Mesodermal cell (in vitro differentiated cells): ENCODE results near the gene LAMC2.
"Not testable (repeated sequence)": the region's sequence is repeated elsewhere in the genome, so short reads cannot be mapped to it uniquely, and the experiment has no call there.

ENCODE experiments used
- H3K27ac ChIP-seq: 2 replicates; pipeline ENCODE4 v1.7.0; 2013; ENCODE audit warnings: mild to moderate bottlenecking, low read depth, low read length, moderate library complexity; ENCODE audit not compliant: severe bottlenecking
- H3K36me3 ChIP-seq: 2 replicates; pipeline ENCODE4 v1.7.1; 2013; ENCODE audit warnings: mild to moderate bottlenecking, low read length, moderate library complexity; ENCODE audit not compliant: control insufficient read depth, insufficient read depth
- H3K4me1 ChIP-seq: one replicate; pipeline ENCODE4 v1.7.1; 2013; ENCODE audit warnings: mild to moderate bottlenecking, low read length; ENCODE audit not compliant: insufficient read depth, control insufficient read depth, poor library complexity, severe bottlenecking
- H3K4me3 ChIP-seq: 2 replicates; pipeline ENCODE4 v1.7.0; 2013; ENCODE audit warnings: low read length, control low read depth, mild to moderate bottlenecking; ENCODE audit not compliant: insufficient read depth, poor library complexity, severe bottlenecking; ENCODE audit errors: extremely low read depth
- H3K9me3 ChIP-seq: 2 replicates; pipeline ENCODE4 v1.7.1; 2013; ENCODE audit warnings: mild to moderate bottlenecking, low read length, moderate library complexity; ENCODE audit not compliant: control insufficient read depth
- WGBS, 2 experiments: methylation state at CpG; one replicate each; pipeline ENCODE4 v1.1.5; 2013; ENCODE audit warnings: missing lambda C conversion rate in 2 of 2; ENCODE audit not compliant: insufficient coverage in 2 of 2; 5-methylcytosine and 5-hydroxymethylcytosine counted together

Gene LAMC2

GRCh38 chr1:183236158-183236725 is 50.2 kb downstream of the LAMC2 start:
- no peak overlapping the region for H3K27ac ChIP-seq
- H3K4me1 ChIP-seq: peaks cover 16% of the 10 kb centered on the region

GRCh38 chr1:183237046-183237445 is 51.0 kb downstream of the LAMC2 start:
- Histone ChIP-seq H3K27ac (no peak overlapping the region), H3K9me3 (no peaks in the 10 kb centered on the region), H3K4me1 (peaks cover 16% of the 10 kb centered on the region), H3K4me3 (no peak overlapping the region), H3K36me3 (no peaks in the 10 kb centered on the region)
- WGBS, 2 experiments: 100% methylated on average over 1 to 2 of the region's 2 CpGs

More at GRCh38 chr1:183236158-183236725, 50.2 kb downstream of the LAMC2 start:
- H3K9me3 ChIP-seq: no peaks in the 10 kb centered on the region
- no peaks in the 10 kb centered on the region for H3K36me3 ChIP-seq
- no peak overlapping the region for H3K4me3 ChIP-seq
- WGBS, 2 experiments: 61 to 73% methylated on average over 2 to 3 of the region's 6 CpGs

GRCh38 chr1:183238071-183238470 is 52.0 kb downstream of the LAMC2 start:
- H3K36me3 ChIP-seq: no peaks in the 10 kb centered on the region
- 92 to 100% methylated on average over 2 of the region's 2 CpGs for WGBS, 2 experiments

GRCh38 chr1:183239220-183239742 is 53.2 kb downstream of the LAMC2 start:
- Histone ChIP-seq H3K4me1 (peaks cover 16% of the 10 kb centered on the region), H3K9me3 (no peaks in the 10 kb centered on the region), H3K4me3 (no peak overlapping the region), H3K36me3 (no peaks in the 10 kb centered on the region), H3K27ac (no peak overlapping the region)
- WGBS, 2 experiments: 90 to 91% methylated on average over 7 of the region's 7 CpGs

More at GRCh38 chr1:183238071-183238470, 52.0 kb downstream of the LAMC2 start:
- no peak overlapping the region for H3K4me3 ChIP-seq
- no peak overlapping the region for H3K27ac ChIP-seq
- H3K4me1 ChIP-seq: peaks cover 16% of the 10 kb centered on the region
- H3K9me3 ChIP-seq: no peaks in the 10 kb centered on the region

GRCh38 chr1:183239793-183240525 is 53.9 kb downstream of the LAMC2 start:
- Histone ChIP-seq H3K36me3 (no peaks in the 10 kb centered on the region), H3K27ac (no peak overlapping the region), H3K4me1 (peaks cover 16% of the 10 kb centered on the region), H3K9me3 (no peaks in the 10 kb centered on the region), H3K4me3 (no peak overlapping the region)
- WGBS, 2 experiments: 84 to 93% methylated on average over 2 to 4 of the region's 8 CpGs

GRCh38 chr1:183240526-183240825 is 54.4 kb downstream of the LAMC2 start:
- no peak overlapping the region for H3K27ac ChIP-seq
- H3K9me3 ChIP-seq: no peaks in the 10 kb centered on the region
- H3K4me1 ChIP-seq: peaks cover 11% of the 10 kb centered on the region
- H3K36me3 ChIP-seq: no peaks in the 10 kb centered on the region
- 92 to 98% methylated on average over 2 to 4 of the region's 4 CpGs for WGBS, 2 experiments
- no peak overlapping the region for H3K4me3 ChIP-seq

- H3K4me1 ChIP-seq, H3K9me3 ChIP-seq, H3K36me3 ChIP-seq, H3K4me3 ChIP-seq, H3K27ac ChIP-seq: not testable (repeated sequence)
- WGBS, 2 experiments: 71 to 96% methylated on average over 1 to 4 of the region's 8 CpGs
Observed at GRCh38 chr1:183240853-183241252, 54.8 kb downstream of the LAMC2 start.

GRCh38 chr1:183241471-183241870 is 55.4 kb downstream of the LAMC2 start:
- WGBS, 2 experiments: 92 to 100% methylated on average over 1 to 2 of the region's 3 CpGs
- Histone ChIP-seq H3K4me1 (peaks cover 7% of the 10 kb centered on the region), H3K27ac (no peak overlapping the region)

GRCh38 chr1:183242556-183242955 is 56.5 kb downstream of the LAMC2 start:
- 93 to 100% methylated on average over 1 to 3 of the region's 3 CpGs for WGBS, 2 experiments
- Histone ChIP-seq H3K27ac (no peak overlapping the region), H3K36me3 (no peaks in the 10 kb centered on the region), H3K9me3 (no peaks in the 10 kb centered on the region), H3K4me1 (peaks cover 7% of the 10 kb centered on the region), H3K4me3 (no peak overlapping the region)

More at GRCh38 chr1:183241471-183241870, 55.4 kb downstream of the LAMC2 start:
- no peak overlapping the region for H3K4me3 ChIP-seq
- no peaks in the 10 kb centered on the region for H3K36me3 ChIP-seq
- H3K9me3 ChIP-seq: no peaks in the 10 kb centered on the region

- H3K36me3 ChIP-seq: no peaks in the 10 kb centered on the region
- H3K4me1 ChIP-seq: peaks cover 6% of the 10 kb centered on the region
- H3K9me3 ChIP-seq: no peaks in the 10 kb centered on the region
- H3K4me3 ChIP-seq: no peak overlapping the region
- H3K27ac ChIP-seq: no peak overlapping the region
- WGBS, 2 experiments: 92 to 95% methylated on average over 3 to 4 of the region's 5 CpGs
Observed at GRCh38 chr1:183243161-183244050, 57.3 kb downstream of the LAMC2 start.
